ENCODE results near the gene TARS1. TPM values are rescaled to one million over a fixed set of nuclear protein-coding genes. Genes with fewer than 3 reads are reported as not detected.

TARS1 gene
- total RNA-seq, 1 experiment from 2014 or later: 201 TPM

DNA sequence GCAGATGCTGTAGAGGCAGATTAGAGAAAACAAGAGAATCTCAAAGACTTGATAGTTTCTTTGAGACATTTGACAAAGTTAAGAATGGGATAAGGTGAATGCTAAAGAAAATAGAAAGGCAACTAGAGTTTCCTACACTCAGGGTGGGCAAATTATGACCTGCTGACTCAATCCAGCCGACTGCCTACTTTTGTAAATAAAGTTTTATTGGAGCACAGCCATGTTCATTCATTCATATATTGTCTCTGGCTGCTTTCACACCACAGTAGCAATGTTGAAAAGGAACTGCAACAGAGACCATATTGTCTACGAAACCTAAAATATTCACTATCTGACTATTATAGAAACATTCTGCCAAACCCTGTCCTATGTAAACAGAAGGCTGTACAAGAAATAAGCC is 37.6 kb upstream of the TARS1 start:
- CTCF ChIA-PET: no interaction called here
- intact Hi-C loops (cut with micrococcal nuclease; ENCODE audit: unreplicated experiment): no loop called here
- DNase-seq: no peak
- H3K9me3 Mint-ChIP-seq (ENCODE audit: low read depth, unreplicated experiment): peaks cover 4% of the 10 kb centered on the region
- H3K4me1 Mint-ChIP-seq (ENCODE audit: low read depth, unreplicated experiment): peaks cover 19% of the 10 kb centered on the region
- no peak for TF ChIP-seq CTCF (IDR thresholded peaks at IDR 0.05; ENCODE audit: unreplicated experiment)
- no peak overlapping the region for H3K27ac Mint-ChIP-seq (ENCODE audit: unreplicated experiment)
- no TSS peak for BruUV-seq (replicated peaks)
- no peaks in the 10 kb centered on the region for H3K36me3 Mint-ChIP-seq (ENCODE audit: insufficient read depth, unreplicated experiment)
- H3K4me3 Mint-ChIP-seq (ENCODE audit: low read depth, unreplicated experiment): no peak overlapping the region
- H3K27me3 Mint-ChIP-seq (ENCODE audit: unreplicated experiment): peaks cover 7% of the 10 kb centered on the region

GRCh38 chr5:33408816-33409215 is 31.9 kb upstream of the TARS1 start:
- H3K4me3 Mint-ChIP-seq (ENCODE audit: low read depth, unreplicated experiment): no peak overlapping the region
- H3K36me3 Mint-ChIP-seq (ENCODE audit: insufficient read depth, unreplicated experiment): no peaks in the 10 kb centered on the region
- H3K27me3 Mint-ChIP-seq (ENCODE audit: unreplicated experiment): peaks cover 7% of the 10 kb centered on the region
- no peak overlapping the region for H3K27ac Mint-ChIP-seq (ENCODE audit: unreplicated experiment)
- CTCF ChIA-PET: no interaction called here
- intact Hi-C loops (cut with micrococcal nuclease; ENCODE audit: unreplicated experiment): no loop called here
- BruUV-seq (replicated peaks): no TSS peak
- no peak for TF ChIP-seq CTCF (IDR thresholded peaks at IDR 0.05; ENCODE audit: unreplicated experiment)
- DNase-seq: no peak
- H3K9me3 Mint-ChIP-seq (ENCODE audit: low read depth, unreplicated experiment): peaks cover 6% of the 10 kb centered on the region
- H3K4me1 Mint-ChIP-seq (ENCODE audit: low read depth, unreplicated experiment): no peaks in the 10 kb centered on the region

DNA sequence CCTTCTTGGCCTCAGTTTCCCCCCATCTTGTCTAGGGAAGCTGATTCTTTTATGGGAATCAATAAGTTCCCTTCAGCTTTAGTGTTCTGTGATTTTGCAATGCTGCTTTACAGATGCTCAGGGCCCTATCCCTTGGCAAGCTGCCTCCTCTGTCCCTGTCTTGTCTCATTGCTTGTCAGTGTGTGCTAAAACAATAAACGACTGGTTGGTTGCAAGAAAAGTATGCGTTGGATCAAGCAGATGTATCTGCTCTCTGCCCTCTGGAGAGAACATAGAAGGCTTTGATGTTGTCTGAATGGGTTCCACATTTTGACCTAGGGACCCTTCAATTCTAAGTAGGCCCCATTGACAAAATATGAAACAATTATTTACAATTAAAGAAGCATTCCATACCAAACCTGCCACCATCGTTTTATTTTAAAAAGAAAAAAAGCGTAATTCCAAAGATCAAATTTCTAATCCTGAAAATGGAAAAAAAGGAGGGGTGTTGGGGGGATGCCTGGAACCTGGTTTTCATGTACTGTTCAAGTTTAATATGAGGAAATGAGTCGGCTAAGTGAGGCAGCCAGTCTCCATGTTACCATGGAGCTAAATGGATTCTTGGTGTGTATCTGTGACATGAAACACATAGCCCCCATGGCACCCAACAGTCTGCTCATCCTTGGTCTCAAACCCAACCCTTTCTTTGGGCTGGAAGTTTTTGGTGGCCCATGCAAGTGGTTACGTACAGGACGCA is 31.2 kb upstream of the TARS1 start:
- intact Hi-C loops (cut with micrococcal nuclease; ENCODE audit: unreplicated experiment): no loop called here
- Mint-ChIP-seq H3K27ac (ENCODE audit: unreplicated experiment) (no peak overlapping the region), H3K36me3 (ENCODE audit: insufficient read depth, unreplicated experiment) (no peaks in the 10 kb centered on the region), H3K9me3 (ENCODE audit: low read depth, unreplicated experiment) (peaks cover 6% of the 10 kb centered on the region), H3K4me1 (ENCODE audit: low read depth, unreplicated experiment) (no peaks in the 10 kb centered on the region), H3K4me3 (ENCODE audit: low read depth, unreplicated experiment) (no peak overlapping the region), H3K27me3 (ENCODE audit: unreplicated experiment) (peaks cover 5% of the 10 kb centered on the region)
- DNase-seq: no peak
- TF ChIP-seq CTCF (IDR thresholded peaks at IDR 0.05; ENCODE audit: unreplicated experiment): no peak
- BruUV-seq (replicated peaks): no TSS peak
- CTCF ChIA-PET: no interaction called here

GRCh38 chr5:33410221-33410620 is 30.5 kb upstream of the TARS1 start:
- peaks cover 2% of the 10 kb centered on the region for H3K9me3 Mint-ChIP-seq (ENCODE audit: low read depth, unreplicated experiment)
- no peak for DNase-seq
- no peak overlapping the region for H3K4me3 Mint-ChIP-seq (ENCODE audit: low read depth, unreplicated experiment)
- TF ChIP-seq CTCF (IDR thresholded peaks at IDR 0.05; ENCODE audit: unreplicated experiment): no peak
- no peaks in the 10 kb centered on the region for H3K4me1 Mint-ChIP-seq (ENCODE audit: low read depth, unreplicated experiment)
- no peaks in the 10 kb centered on the region for H3K27me3 Mint-ChIP-seq (ENCODE audit: unreplicated experiment)
- intact Hi-C loops (cut with micrococcal nuclease; ENCODE audit: unreplicated experiment): no loop called here
- BruUV-seq (replicated peaks): no TSS peak
- H3K36me3 Mint-ChIP-seq (ENCODE audit: insufficient read depth, unreplicated experiment): no peaks in the 10 kb centered on the region
- CTCF ChIA-PET: no interaction called here
- H3K27ac Mint-ChIP-seq (ENCODE audit: unreplicated experiment): no peak overlapping the region
